CD14-positive monocyte (primary cell): ENCODE results near the gene ZNF598. TPM values are rescaled to one million over a fixed set of nuclear protein-coding genes. Genes with fewer than 3 reads are reported as not detected.
A peak's percentile ranks its signal among the peaks of the same experiment; 100 is the strongest.

Experiments
- DNase-seq, 3 donors: peaks; one replicate each; pipeline ENCODE4 v3.0.0-alpha.2; 2011 to 2022
- H2AFZ ChIP-seq: 2 replicates; pipeline ENCODE4 v1.6.0; 2012; ENCODE audit warnings: mild to moderate bottlenecking, low read depth, low read length, inconsistent platforms; ENCODE audit not compliant: insufficient read depth, poor library complexity, severe bottlenecking
- H3K27ac ChIP-seq, 2 donors: 1 replicate in 1 of 2; 2 replicates in 1 of 2; pipeline ENCODE4 v1.5.1; 2012 to 2013; ENCODE audit warnings: low read length in 2 of 2, control low read depth in 1 of 2, inconsistent platforms in 1 of 2, low read depth in 1 of 2, mild to moderate bottlenecking in 1 of 2
- H3K27me3 ChIP-seq, 2 donors: one replicate each; pipeline versions ENCODE4 v1.6.0 to v1.6.1; 2011 to 2013; ENCODE audit warnings: low read length in 2 of 2; ENCODE audit not compliant: control insufficient read depth in 2 of 2, insufficient read depth in 2 of 2
- H3K36me3 ChIP-seq, 2 donors: replicated peaks in 1 of 2; 1 replicate in 1 of 2; 2 replicates in 1 of 2; pipeline versions ENCODE4 v1.5.1 to v1.6.1; 2012 to 2013; ENCODE audit warnings: low read length in 2 of 2, control low read depth in 1 of 2, inconsistent platforms in 1 of 2, mild to moderate bottlenecking in 1 of 2; ENCODE audit not compliant: insufficient read depth in 2 of 2, control insufficient read depth in 1 of 2
- H3K4me1 ChIP-seq, 2 donors: 1 replicate in 1 of 2; 2 replicates in 1 of 2; pipeline versions ENCODE4 v1.5.1 to v1.6.1; 2012 to 2013; ENCODE audit warnings: low read length in 2 of 2, control low read depth in 1 of 2, inconsistent platforms in 1 of 2, mild to moderate bottlenecking in 1 of 2, moderate library complexity in 1 of 2; ENCODE audit not compliant: insufficient read depth in 2 of 2, control insufficient read depth in 1 of 2
- H3K4me2 ChIP-seq: replicated peaks from 2 replicates; pipeline ENCODE3; 2012; ENCODE audit warnings: low read length, moderate library complexity, mild to moderate bottlenecking; ENCODE audit not compliant: poor library complexity, severe bottlenecking; ENCODE audit errors: extremely low read depth
- H3K4me3 ChIP-seq, 3 experiments: fragments of 200-600 bp in 1 of 3; sonication (generic) in 1 of 3; replicated peaks in 1 of 3; 1 replicate in 2 of 3; 2 replicates in 1 of 3; pipeline ENCODE4 v1.5.1; 2011 to 2013; ENCODE audit warnings: low read length in 3 of 3, mild to moderate bottlenecking in 3 of 3, control low read depth in 2 of 3, low read depth in 2 of 3, inconsistent platforms in 1 of 3, moderate library complexity in 1 of 3
- H3K79me2 ChIP-seq: 2 replicates; pipeline ENCODE4 v1.6.0; 2012; ENCODE audit warnings: mild to moderate bottlenecking, control low read depth, inconsistent platforms, low read length, moderate library complexity; ENCODE audit not compliant: insufficient read depth
- H3K9ac ChIP-seq: 2 replicates; pipeline ENCODE4 v1.6.0; 2017; ENCODE audit warnings: low read length, mild to moderate bottlenecking; ENCODE audit not compliant: insufficient read depth, poor library complexity, severe bottlenecking
- H3K9me3 ChIP-seq, 2 donors: replicated peaks in 1 of 2; 1 replicate in 1 of 2; 2 replicates in 1 of 2; pipeline versions ENCODE4 v1.5.1 to v1.6.1; 2012 to 2013; ENCODE audit warnings: low read length in 2 of 2, control low read depth in 1 of 2; ENCODE audit not compliant: control insufficient read depth in 1 of 2, insufficient read depth in 1 of 2
- H4K20me1 ChIP-seq: 2 replicates; pipeline ENCODE4 v1.6.0; 2012; ENCODE audit warnings: mild to moderate bottlenecking, low read length, control low read depth, moderate library complexity; ENCODE audit not compliant: insufficient read depth
- H3K27ac Mint-ChIP-seq, 7 donors: one replicate each; pipeline ENCODE4 v1.8.0; 2020; ENCODE audit warnings: mild to moderate bottlenecking in 7 of 7, mixed read lengths in 7 of 7, moderate library complexity in 6 of 7, inconsistent platforms in 2 of 7
- H3K27me3 Mint-ChIP-seq, 3 donors: one replicate each; pipeline ENCODE4 v1.8.0; 2021 to 2022; ENCODE audit warnings: low read depth in 3 of 3, mild to moderate bottlenecking in 3 of 3, mixed read lengths in 3 of 3, moderate library complexity in 3 of 3, inconsistent platforms in 1 of 3
- H3K36me3 Mint-ChIP-seq, 2 donors: one replicate each; pipeline ENCODE4 v1.8.0; 2020; ENCODE audit warnings: mixed read lengths in 2 of 2, inconsistent platforms in 1 of 2, mild to moderate bottlenecking in 1 of 2
- H3K4me1 Mint-ChIP-seq: one replicate; pipeline ENCODE4 v1.8.0; 2020; ENCODE audit warnings: mild to moderate bottlenecking, mixed read lengths
- H3K4me3 Mint-ChIP-seq, 2 donors: one replicate each; pipeline ENCODE4 v1.8.0; 2020; ENCODE audit warnings: mild to moderate bottlenecking in 2 of 2, mixed read lengths in 2 of 2, moderate library complexity in 1 of 2
- H3K9me3 Mint-ChIP-seq, 7 donors: one replicate each; pipeline ENCODE4 v1.8.0; 2020 to 2022; ENCODE audit warnings: mixed read lengths in 7 of 7, mild to moderate bottlenecking in 6 of 7, moderate library complexity in 6 of 7, inconsistent platforms in 2 of 7
- CTCF ChIP-seq: fragments of 200-600 bp; IDR thresholded peaks from one replicate; pipeline ENCODE4 v1.8.0; 2022; ENCODE audit warnings: antibody characterized with exemption, mild to moderate bottlenecking
- WGBS: methylation state at CpG from one replicate; pipeline ENCODE4 v1.1.5; 2013; ENCODE audit warnings: missing lambda C conversion rate; ENCODE audit not compliant: insufficient coverage; 5-methylcytosine and 5-hydroxymethylcytosine counted together
- intact Hi-C, 2 donors: fragments of 100-400 bp; cut with micrococcal nuclease; formaldehyde crosslinking; loops; one replicate each; pipeline versions ENCODE4 v1.15.0 to v1.15.1; 2023
- polyA plus RNA-seq, 3 donors: library from polyadenylated mRNA; depleted of rRNA in 1 of 3; unstranded in 2 of 3; stranded (reverse) in 1 of 3; fragments of 300-500 nt in 2 of 3; fragments of >200 nt in 1 of 3; fragmentation: Illumina TruSeq in 2 of 3; gene quantifications; 1 replicate in 2 of 3; 2 replicates in 1 of 3; pipeline ENCODE4 v1.2.3, GENCODE V29; 2012 to 2021

Gene ZNF598
- polyA plus RNA-seq, 3 donors = 1.4 to 42.1 (median 1.5) TPM

- H3K4me2 ChIP-seq = no peak overlapping the region
- peaks cover 8% of the 10 kb centered on the region for H4K20me1 ChIP-seq
- Mint-ChIP-seq H3K4me3 (peak overlapping the region in 1 of 2 donors; percentile 89), H3K27ac (no peak overlapping the region), H3K27me3 (peaks cover 46 to 63% (median 52%) of the 10 kb centered on the region in 3 donors), H3K4me1 (peaks cover 14% of the 10 kb centered on the region), H3K36me3 (peaks cover 37 to 43% of the 10 kb centered on the region in 2 donors), H3K9me3 (peaks cover 0 to 12% (median 5%) of the 10 kb centered on the region in 7 donors)
- H3K79me2 ChIP-seq = no peaks in the 10 kb centered on the region
- H3K36me3 ChIP-seq = peaks cover 33 to 36% of the 10 kb centered on the region in 2 donors
- no peak overlapping the region for H3K9ac ChIP-seq
- H3K9me3 ChIP-seq = peaks cover 0 to 17% of the 10 kb centered on the region in 2 donors
- H3K27me3 ChIP-seq = peaks cover 30 to 48% of the 10 kb centered on the region in 2 donors
- DNase-seq = no peak
- H2AFZ ChIP-seq = no peak overlapping the region
- H3K4me1 ChIP-seq = peaks cover 17 to 24% of the 10 kb centered on the region in 2 donors
- no peak overlapping the region for H3K27ac ChIP-seq
- TF ChIP-seq CTCF = no peak
- 8% methylated on average over 44 of the region's 53 CpGs for WGBS
- intact Hi-C loops = no loop called here
- no peak overlapping the region for H3K4me3 ChIP-seq
Measured at GRCh38 chr16:1980030-1980769, 29.4 kb downstream of the ZNF598 start.

GRCh38 chr16:1979271-1980029 is 30.2 kb downstream of the ZNF598 start:
- Mint-ChIP-seq H3K36me3 (peaks cover 45 to 48% of the 10 kb centered on the region in 2 donors), H3K27me3 (peaks cover 46 to 63% (median 49%) of the 10 kb centered on the region in 3 donors), H3K4me1 (peaks cover 6% of the 10 kb centered on the region), H3K27ac (no peak overlapping the region), H3K4me3 (peak overlapping the region in 1 of 2 donors; percentile 53), H3K9me3 (peaks cover 0 to 12% (median 5%) of the 10 kb centered on the region in 7 donors)
- Histone ChIP-seq H3K27me3 (peaks cover 30 to 48% of the 10 kb centered on the region in 2 donors), H3K79me2 (no peaks in the 10 kb centered on the region), H3K27ac (no peak overlapping the region), H3K4me2 (no peak overlapping the region), H3K9me3 (peaks cover 0 to 17% of the 10 kb centered on the region in 2 donors), H3K36me3 (peaks cover 41 to 43% of the 10 kb centered on the region in 2 donors), H3K9ac (no peak overlapping the region), H4K20me1 (peaks cover 4% of the 10 kb centered on the region), H3K4me1 (peaks cover 9 to 17% of the 10 kb centered on the region in 2 donors), H2AFZ (no peak overlapping the region), H3K4me3 (no peak overlapping the region)
- intact Hi-C loops = no loop called here
- TF ChIP-seq CTCF = no peak
- 28% methylated on average over 42 of the region's 70 CpGs for WGBS
- no peak for DNase-seq
